Right lobe of liver (tissue), 6 donors: ENCODE measurements around the gene SOD3. TPM values are rescaled to one million over a fixed set of nuclear protein-coding genes. Genes with fewer than 3 reads are reported as not detected.

Source experiments
- ATAC-seq, 4 donors: fragments of 200-7000 bp; cut with Tn5 transposase; one replicate each; pipeline ENCODE4 v1.9.1; 2020; ENCODE audit warnings: mild to moderate bottlenecking in 4 of 4, moderate library complexity in 4 of 4
- DNase-seq, 3 donors: peaks; one replicate each; pipeline ENCODE4 v3.0.0-alpha.2; 2020
- H3K27ac ChIP-seq, 3 donors: fragments of 200-600 bp; one replicate each; pipeline ENCODE4 v1.8.0; 2022
- H3K27me3 ChIP-seq, 2 donors: fragments of 200-600 bp; one replicate each; pipeline ENCODE4 v1.8.0; 2022
- H3K36me3 ChIP-seq, 4 donors: fragments of 200-600 bp; sonication (generic) in 1 of 4; one replicate each; pipeline versions ENCODE4 v1.5.1 to v1.8.0; 2017 to 2022; ENCODE audit warnings: control low read depth in 1 of 4
- H3K4me1 ChIP-seq, 4 donors: fragments of 200-600 bp; sonication (generic) in 1 of 4; one replicate each; pipeline versions ENCODE4 v1.5.1 to v1.8.0; 2017 to 2022; ENCODE audit warnings: control low read depth in 1 of 4
- H3K4me3 ChIP-seq, 3 donors: fragments of 200-600 bp; one replicate each; pipeline ENCODE4 v1.8.0; 2022
- H3K9me3 ChIP-seq, 4 donors: fragments of 200-600 bp; sonication (generic) in 1 of 4; one replicate each; pipeline versions ENCODE4 v1.5.1 to v1.8.0; 2017 to 2022; ENCODE audit warnings: control low read depth in 1 of 4
- CTCF ChIP-seq, 4 donors: fragments of 200-600 bp in 3 of 4; fragments of 450-650 bp in 1 of 4; IDR thresholded peaks; one replicate each; pipeline versions ENCODE4 v1.5.1 to v1.8.0; 2016 to 2022; ENCODE audit warnings: antibody characterized with exemption in 4 of 4, mild to moderate bottlenecking in 2 of 4
- POLR2A ChIP-seq: fragments of 450-650 bp; IDR thresholded peaks from one replicate; pipeline ENCODE4 v1.6.1; 2017; ENCODE audit warnings: antibody characterized with exemption, mild to moderate bottlenecking
- WGBS: methylation state at CpG from one replicate; pipeline ENCODE4 v1.1.6; 2018; ENCODE audit warnings: low coverage, low lambda C conversion rate; ENCODE audit not compliant: insufficient coverage; ENCODE audit errors: missing lambda C conversion rate; 5-methylcytosine and 5-hydroxymethylcytosine counted together
- intact Hi-C, 2 donors: fragments of 100-400 bp; cut with DNase I; formaldehyde crosslinking; loops; one replicate each; pipeline versions ENCODE4 v1.11.2 to v1.14.1; 2022
- total RNA-seq, 6 experiments: library from RNA; depleted of rRNA in 2 of 6; stranded (reverse); fragments of >200 nt in 2 of 6; fragmentation: NEBNext Ultra II Directional in 3 of 6; extraction: Animal tissue kit (Norgen Biotek cat#: 25700) in 3 of 6; gene quantifications; one replicate each; pipeline versions ENCODE4 v1.1.0 to v1.2.4, GENCODE V29; 2016 to 2023
- donor health status: DM: no; HTN: yes; CAD: no.
- donor health status: DM: no; HTN: no; CAD: no.
- donor health status: DM: no; HTN: no; CAD: no.
- donor health status: DM: no; HTN: yes; CAD: no.
- donor health status: DM: no; HTN: yes; CAD: no.

The SOD3 gene
- total RNA-seq, 6 experiments from 2014 or later: 1.5 to 7.9 (median 3.6) TPM

DNA sequence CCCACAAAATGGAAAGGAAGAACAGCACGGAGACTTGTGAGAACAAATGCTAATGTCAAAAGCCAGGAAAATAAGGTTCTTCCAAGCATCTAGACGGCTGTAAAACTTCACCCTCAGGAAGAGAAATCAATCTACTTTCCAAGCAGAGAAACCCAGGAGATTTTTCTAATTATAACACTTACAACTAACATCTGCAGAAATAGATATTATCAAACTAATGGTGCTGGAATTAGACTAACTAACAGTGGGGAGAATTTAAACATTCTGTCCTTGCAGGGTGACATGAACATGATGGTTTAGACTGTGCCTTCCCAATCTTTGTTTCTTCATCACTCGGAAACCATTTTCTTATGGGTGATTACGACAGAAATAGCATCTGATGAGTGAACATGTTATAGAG is 40.3 kb downstream of the SOD3 start:
- no peak for TF ChIP-seq CTCF (IDR thresholded peaks at IDR 0.05)
- no peak for DNase-seq
- H3K36me3 ChIP-seq: peaks cover 0 to 8% (median 0%) of the 10 kb centered on the region in 4 donors
- no peak overlapping the region for H3K27ac ChIP-seq
- intact Hi-C loops: no loop called here
- no peak for ATAC-seq
- no peak overlapping the region for H3K4me3 ChIP-seq
- H3K4me1 ChIP-seq: peaks cover 0 to 8% (median 0%) of the 10 kb centered on the region in 4 donors
- no peaks in the 10 kb centered on the region for H3K27me3 ChIP-seq
- WGBS: 89% methylated on average over 4 of the region's 4 CpGs
- no peaks in the 10 kb centered on the region for H3K9me3 ChIP-seq

GRCh38 chr4:24836661-24837242 is 41.4 kb downstream of the SOD3 start:
- H3K36me3 ChIP-seq: no peaks in the 10 kb centered on the region
- 88% methylated on average over 5 of the region's 6 CpGs for WGBS
- intact Hi-C loops: no loop called here
- H3K4me1 ChIP-seq: peaks cover 0 to 8% (median 0%) of the 10 kb centered on the region in 4 donors
- no peaks in the 10 kb centered on the region for H3K9me3 ChIP-seq
- ATAC-seq: no peak
- DNase-seq: no peak
- H3K4me3 ChIP-seq: no peak overlapping the region
- H3K27me3 ChIP-seq: no peaks in the 10 kb centered on the region
- H3K27ac ChIP-seq: no peak overlapping the region
- TF ChIP-seq POLR2A (no peak), CTCF (IDR thresholded peaks at IDR 0.05) (no peak)

DNA sequence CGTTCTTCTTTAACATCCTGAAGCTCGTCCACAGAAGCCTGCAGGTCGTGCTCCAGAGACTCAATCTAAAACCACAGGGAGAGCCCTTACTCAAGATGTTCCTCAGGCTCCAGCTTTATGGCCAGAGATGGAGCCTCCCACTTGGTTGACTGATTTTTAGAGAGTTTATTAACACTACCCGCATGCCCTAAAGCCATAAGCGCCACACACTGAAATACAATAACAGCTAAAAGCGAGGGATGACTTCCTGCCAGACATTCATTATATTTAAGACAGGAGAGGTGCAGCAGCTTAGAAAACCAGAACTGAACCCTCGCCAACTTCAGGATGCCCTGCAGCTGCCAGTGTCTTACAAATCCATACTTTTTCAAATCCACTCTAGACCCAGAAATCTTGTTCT is 42.0 kb downstream of the SOD3 start:
- ATAC-seq: no peak

GRCh38 chr4:24837781-24838180 is 42.4 kb downstream of the SOD3 start:
- Histone ChIP-seq H3K4me3 (no peak overlapping the region), H3K36me3 (no peaks in the 10 kb centered on the region), H3K27me3 (no peaks in the 10 kb centered on the region), H3K4me1 (peaks cover 0 to 8% (median 0%) of the 10 kb centered on the region in 4 donors), H3K27ac (no peak overlapping the region), H3K9me3 (no peaks in the 10 kb centered on the region)
- 63% methylated on average over 3 of the region's 5 CpGs for WGBS
- intact Hi-C loops: no loop called here
- ATAC-seq (peak in 1 of 4 donors; percentile 45), DNase-seq (no peak)
- TF ChIP-seq POLR2A (no peak), CTCF (IDR thresholded peaks at IDR 0.05) (no peak)

More for the DNA sequence above, 42.0 kb downstream of the SOD3 start:
- Histone ChIP-seq H3K27me3 (no peaks in the 10 kb centered on the region), H3K4me1 (peaks cover 0 to 8% (median 0%) of the 10 kb centered on the region in 4 donors), H3K4me3 (no peak overlapping the region), H3K27ac (no peak overlapping the region), H3K36me3 (no peaks in the 10 kb centered on the region), H3K9me3 (no peaks in the 10 kb centered on the region)
- TF ChIP-seq CTCF (IDR thresholded peaks at IDR 0.05): no peak
- no peak for TF ChIP-seq POLR2A
- 80% methylated on average over 3 of the region's 7 CpGs for WGBS
- intact Hi-C loops: no loop called here
- DNase-seq: no peak
